Muscle layer of colon (tissue), 2 donors: ENCODE measurements around the gene ESPNL.
"Not testable (repeated sequence)": the region's sequence is repeated elsewhere in the genome, so short reads cannot be mapped to it uniquely, and the experiment has no call there.

Experiments used
- H3K27ac ChIP-seq: one replicate; pipeline ENCODE4 v1.7.0; 2013; ENCODE audit warnings: low read depth, mild to moderate bottlenecking, low read length, moderate library complexity
- H3K27me3 ChIP-seq, 2 donors: one replicate each; pipeline ENCODE4 v1.7.0; 2013; ENCODE audit warnings: low read length in 2 of 2, mild to moderate bottlenecking in 2 of 2; ENCODE audit not compliant: insufficient read depth in 2 of 2, control insufficient read depth in 1 of 2
- H3K36me3 ChIP-seq: one replicate; pipeline ENCODE4 v1.7.0; 2013; ENCODE audit warnings: mild to moderate bottlenecking, low read length; ENCODE audit not compliant: insufficient read depth
- H3K4me1 ChIP-seq: one replicate; pipeline ENCODE4 v1.7.0; 2013; ENCODE audit warnings: mild to moderate bottlenecking, low read length; ENCODE audit not compliant: insufficient read depth
- H3K4me3 ChIP-seq, 2 donors: one replicate each; pipeline ENCODE4 v1.7.0; 2013; ENCODE audit warnings: low read length in 2 of 2, low read depth in 1 of 2, mild to moderate bottlenecking in 1 of 2, moderate library complexity in 1 of 2
- H3K9ac ChIP-seq: one replicate; pipeline ENCODE4 v1.7.0; 2013; ENCODE audit warnings: low read length
- H3K9me3 ChIP-seq: one replicate; pipeline ENCODE4 v1.7.0; 2013; ENCODE audit warnings: mild to moderate bottlenecking, low read length
- donor health status: abdominal sarcoma.
- donor health status: Adenocarcinoma of cecum.

The ESPNL gene

DNA sequence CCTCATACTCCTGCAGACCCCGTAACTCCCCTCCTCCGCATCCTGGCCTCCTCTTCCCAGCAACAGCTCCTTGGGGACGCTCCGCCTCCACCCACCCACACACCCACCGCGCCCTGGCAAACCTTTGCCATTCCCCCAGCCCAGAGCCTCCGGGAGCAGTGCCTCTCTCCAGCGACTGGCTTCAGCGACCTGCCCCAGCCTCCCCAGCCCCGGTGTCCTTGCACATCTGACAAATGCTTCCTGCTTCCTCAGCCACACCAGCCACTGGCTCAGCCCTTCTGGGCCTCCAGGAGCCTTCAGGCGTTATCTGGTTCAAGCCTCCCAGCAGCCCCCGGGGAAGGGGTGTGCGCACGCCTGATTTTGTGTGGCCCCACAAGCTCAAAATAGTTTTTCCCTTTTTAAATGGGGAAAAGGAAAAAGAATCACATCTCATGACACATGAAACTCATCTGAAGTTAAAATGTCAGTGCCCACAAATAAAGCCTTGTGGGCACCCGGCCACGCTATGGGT, 14.2 kb downstream of the ESPNL start:
- H3K27ac ChIP-seq: no peak overlapping the region
- H3K4me3 ChIP-seq: no peak overlapping the region
- H3K4me1 ChIP-seq: no peaks in the 10 kb centered on the region
- no peak overlapping the region for H3K9ac ChIP-seq
- no peaks in the 10 kb centered on the region for H3K9me3 ChIP-seq
- H3K36me3 ChIP-seq: no peaks in the 10 kb centered on the region
- H3K27me3 ChIP-seq: peaks cover 0 to 3% of the 10 kb centered on the region in 2 donors

DNA sequence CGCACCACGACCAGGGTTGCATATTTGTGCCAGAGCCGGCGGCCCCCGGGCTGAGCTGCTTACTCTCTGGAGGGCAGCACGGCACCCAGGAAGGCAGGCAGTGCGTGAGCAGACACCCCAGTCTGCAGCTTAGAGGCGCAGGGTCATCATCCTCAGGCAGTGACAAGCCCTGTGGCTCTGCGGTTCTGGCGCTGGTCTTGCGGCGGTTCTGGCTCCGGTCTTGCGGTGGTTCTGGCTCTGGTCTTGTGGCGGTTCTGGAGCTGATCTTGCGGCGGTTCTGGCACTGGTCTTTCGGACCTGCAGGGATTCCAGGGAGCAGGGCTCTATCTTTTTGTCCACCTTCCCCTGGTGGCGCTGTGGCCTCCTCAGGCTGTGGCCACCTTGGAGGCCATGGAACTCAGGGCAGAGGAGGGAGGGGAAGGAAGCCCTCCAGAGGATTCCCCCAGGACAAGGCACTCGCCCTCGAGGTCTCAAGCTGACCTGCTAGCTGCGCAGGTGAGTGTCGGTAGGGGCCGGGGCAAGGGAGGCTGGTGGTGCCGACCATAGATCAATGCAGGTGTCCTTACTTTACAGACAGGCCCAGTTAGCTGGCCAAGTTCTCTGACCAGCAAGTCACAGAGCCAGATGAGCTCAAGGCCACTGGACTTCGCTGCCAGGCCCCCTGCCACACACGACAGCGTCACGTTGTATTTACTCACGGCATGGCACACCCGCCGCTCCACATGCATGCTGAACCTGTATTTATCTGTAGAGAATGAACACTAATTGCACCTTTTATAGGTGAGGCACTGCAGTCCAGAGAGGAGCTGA, 14.9 kb downstream of the ESPNL start:
- H3K27me3 ChIP-seq: peaks cover 0 to 3% of the 10 kb centered on the region in 2 donors
- no peaks in the 10 kb centered on the region for H3K4me1 ChIP-seq
- no peak overlapping the region for H3K4me3 ChIP-seq
- no peak overlapping the region for H3K9ac ChIP-seq
- no peak overlapping the region for H3K27ac ChIP-seq
- H3K36me3 ChIP-seq: no peaks in the 10 kb centered on the region
- H3K9me3 ChIP-seq: no peaks in the 10 kb centered on the region

DNA sequence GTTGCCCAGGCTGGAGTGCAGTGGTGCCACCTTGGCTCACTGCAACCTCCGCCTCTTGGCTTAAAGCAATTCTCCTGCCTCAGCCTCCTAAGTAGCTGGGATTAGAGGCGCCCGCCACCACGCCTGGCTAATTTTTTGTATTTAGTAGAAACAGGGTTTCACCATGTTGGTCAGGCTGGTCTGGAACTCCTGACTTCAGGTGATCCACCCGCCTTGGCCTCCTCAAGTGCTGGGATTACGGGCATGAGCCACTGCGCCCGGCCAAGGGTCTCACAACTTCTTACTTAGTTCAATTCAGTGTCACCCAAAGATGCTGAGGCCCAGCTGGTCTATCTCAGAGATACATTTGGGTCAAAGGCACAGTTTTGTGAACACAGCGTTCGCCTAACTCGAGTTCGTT, 15.6 kb downstream of the ESPNL start:
- H3K4me1 ChIP-seq, H3K27ac ChIP-seq, H3K9ac ChIP-seq, H3K4me3 ChIP-seq, H3K27me3 ChIP-seq, H3K9me3 ChIP-seq, H3K36me3 ChIP-seq: not testable (repeated sequence)

DNA sequence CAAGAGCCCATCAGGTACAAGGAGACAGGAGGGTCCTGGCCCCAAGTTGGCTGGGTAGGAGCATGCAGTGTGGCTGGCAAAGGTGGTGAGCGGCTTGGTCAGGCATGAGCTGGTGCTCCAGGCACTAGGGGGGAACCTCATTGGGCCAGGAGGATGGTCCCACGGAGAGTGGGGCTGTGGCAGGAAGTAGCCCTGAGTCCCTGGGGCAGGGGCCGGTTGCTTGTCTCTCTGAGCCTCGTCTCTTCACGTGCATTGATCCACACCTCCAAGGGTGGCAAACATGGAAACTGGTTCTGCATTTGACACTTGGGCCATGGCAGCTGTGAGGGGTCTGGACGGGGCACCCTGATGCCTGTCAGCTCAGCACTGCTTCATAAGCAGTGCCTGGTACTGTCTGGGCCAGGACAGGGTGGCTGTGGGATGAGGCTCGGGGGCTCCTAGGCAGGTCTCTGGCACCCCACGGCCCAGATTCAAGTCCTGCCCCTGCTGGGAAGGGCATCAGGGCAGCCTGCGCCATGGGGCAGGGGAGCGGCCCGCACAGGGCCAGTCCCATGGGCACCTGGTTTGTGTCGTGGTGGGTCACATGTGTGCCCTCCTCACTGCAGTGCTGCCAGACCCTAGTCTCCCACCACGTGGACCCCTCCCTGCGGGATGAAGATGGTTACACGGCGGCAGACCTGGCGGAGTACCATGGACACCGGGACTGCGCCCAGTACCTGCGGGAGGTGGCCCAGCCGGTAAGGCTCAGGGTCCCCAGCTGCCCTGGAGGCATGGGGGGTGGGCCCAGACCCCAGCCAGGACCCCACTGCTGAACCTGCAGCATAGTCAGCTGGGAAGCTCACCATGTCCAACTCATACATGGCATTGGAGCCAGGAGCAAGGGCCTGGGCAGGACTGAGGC, 16.4 kb downstream of the ESPNL start:
- Histone ChIP-seq H3K4me3 (no peak overlapping the region), H3K9me3 (no peaks in the 10 kb centered on the region), H3K27ac (no peak overlapping the region), H3K36me3 (no peaks in the 10 kb centered on the region), H3K27me3 (peaks cover 0 to 3% of the 10 kb centered on the region in 2 donors), H3K4me1 (no peaks in the 10 kb centered on the region), H3K9ac (no peak overlapping the region)

DNA sequence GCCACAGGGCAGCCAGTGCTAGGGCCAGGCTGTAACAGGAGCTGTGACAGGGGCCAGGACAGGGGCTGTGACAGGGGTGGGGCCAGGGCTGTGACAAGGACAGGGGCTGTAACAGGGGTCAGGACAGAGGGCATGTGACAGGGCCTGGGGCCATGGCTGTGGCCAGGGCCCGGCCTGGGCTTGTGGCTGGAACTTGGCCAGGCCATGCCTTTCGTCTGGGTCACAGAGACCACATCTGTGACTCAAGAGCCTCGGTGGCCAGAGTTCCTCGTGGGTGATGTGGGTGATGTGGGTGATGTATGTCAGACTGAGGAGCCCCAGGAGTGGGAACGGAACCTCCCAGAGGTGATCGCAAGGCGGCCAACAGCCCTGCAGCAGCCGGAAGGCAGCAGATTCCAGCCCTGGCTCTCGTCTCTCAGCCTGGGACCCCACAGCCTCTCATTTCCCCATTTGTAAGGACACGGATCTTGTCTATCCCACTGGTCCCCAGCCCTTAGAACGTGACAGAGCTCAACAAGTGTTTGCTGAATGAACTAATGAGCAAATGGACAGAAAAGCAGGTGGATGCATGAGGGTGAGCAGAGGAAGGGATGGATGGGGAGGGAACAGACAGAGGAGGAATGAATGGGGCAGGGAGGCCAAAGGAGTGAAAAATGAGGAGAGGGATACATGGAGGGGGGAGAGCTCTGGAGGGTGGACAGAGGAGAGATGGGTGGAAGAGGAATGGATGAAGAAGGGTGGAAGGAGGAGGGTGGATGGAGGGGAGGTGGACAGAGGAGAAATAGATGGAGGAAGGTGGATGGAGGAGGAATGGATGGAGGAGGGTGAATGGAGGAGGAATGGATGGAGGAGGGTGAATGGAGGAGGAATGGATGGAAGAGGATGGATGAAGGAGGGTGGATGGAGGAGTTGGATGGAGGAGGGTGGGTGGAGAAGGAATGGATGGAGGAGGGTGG, 17.3 kb downstream of the ESPNL start:
- no peaks in the 10 kb centered on the region for H3K36me3 ChIP-seq
- no peak overlapping the region for H3K4me3 ChIP-seq
- H3K27me3 ChIP-seq: peaks cover 0 to 3% of the 10 kb centered on the region in 2 donors
- no peak overlapping the region for H3K27ac ChIP-seq
- H3K4me1 ChIP-seq: no peaks in the 10 kb centered on the region
- no peaks in the 10 kb centered on the region for H3K9me3 ChIP-seq
- H3K9ac ChIP-seq: no peak overlapping the region

DNA sequence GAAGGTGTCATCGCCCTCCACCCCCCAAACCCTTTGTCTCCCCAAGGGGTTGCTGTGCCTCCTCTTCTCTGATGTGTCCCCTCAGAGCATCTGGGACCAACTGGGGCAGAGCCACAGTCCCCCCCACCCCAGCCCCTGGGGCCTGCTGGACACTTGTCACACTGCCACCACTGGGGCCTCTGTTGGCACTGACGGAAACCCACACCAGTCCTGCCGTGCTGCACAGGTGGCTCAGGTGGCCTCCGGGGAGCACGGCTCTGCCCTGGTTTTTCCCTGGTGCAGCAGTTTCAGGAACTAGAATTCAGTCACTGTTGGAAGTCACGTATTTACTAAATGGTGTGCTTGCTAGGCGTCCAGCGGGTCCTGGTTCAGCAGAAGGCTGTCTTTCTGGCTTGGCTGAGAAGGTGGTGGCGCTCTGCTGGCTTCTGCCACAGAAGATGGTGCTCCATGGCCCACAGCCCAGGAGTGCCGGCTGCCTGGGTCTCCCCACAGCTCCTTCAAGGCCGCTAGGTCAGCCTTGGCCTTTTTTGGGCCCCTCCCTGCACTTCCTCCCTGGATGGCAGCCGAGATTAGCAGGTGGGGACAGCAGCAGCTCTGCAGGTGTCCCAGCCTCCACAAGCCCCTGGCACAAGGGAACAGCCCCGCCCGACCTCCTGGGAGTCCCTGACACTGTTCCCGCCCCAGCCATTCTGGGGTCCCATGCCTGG, 19.8 kb downstream of the ESPNL start:
- Histone ChIP-seq H3K4me1 (no peaks in the 10 kb centered on the region), H3K9me3 (no peaks in the 10 kb centered on the region), H3K9ac (no peak overlapping the region), H3K4me3 (no peak overlapping the region), H3K36me3 (no peaks in the 10 kb centered on the region), H3K27me3 (peaks cover 0 to 3% of the 10 kb centered on the region in 2 donors), H3K27ac (no peak overlapping the region)

DNA sequence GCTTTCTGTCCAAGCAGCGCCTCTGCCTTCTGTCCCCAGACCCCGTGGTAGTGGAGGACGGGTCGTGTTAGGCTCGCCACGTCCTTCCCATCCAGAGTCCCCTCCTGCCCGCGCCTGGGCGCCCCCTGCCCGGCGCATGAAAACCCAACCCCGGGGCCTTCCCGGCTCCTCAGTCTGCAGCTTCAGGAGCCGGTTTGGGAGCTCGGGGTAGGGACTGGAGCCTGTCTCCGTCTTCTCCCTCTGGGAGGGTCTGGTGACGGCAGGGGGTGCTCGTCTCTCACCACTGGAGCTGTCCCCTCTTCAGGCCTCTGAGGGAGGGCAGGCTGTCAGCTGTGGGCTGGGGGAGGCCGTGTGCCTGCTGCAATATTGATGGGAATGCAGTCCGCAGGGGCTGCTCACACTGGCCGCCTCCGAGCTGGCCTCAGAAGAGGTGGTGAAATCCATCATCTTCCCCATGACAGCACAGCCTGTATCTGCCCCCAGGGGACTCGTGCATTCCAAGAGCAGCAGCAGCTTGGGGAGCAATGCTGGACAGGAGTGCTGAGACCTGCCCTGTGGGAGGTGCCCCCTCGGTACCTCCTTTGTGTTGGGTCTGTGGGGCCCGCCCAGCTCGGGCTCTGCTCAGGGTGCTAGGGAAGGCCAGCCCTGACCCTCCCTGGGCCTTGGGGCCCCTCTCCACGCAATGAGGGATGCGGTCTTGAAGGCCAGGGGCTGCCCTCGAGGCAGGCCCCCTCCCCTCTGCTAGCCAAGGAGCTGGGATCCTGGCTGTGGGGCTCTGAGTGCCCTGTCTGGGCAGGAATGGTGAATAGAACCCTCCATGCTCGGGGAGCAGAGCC, 20.5 kb downstream of the ESPNL start:
- Histone ChIP-seq H3K36me3 (no peaks in the 10 kb centered on the region), H3K9me3 (no peaks in the 10 kb centered on the region), H3K9ac (no peak overlapping the region), H3K4me1 (no peaks in the 10 kb centered on the region), H3K27ac (no peak overlapping the region), H3K27me3 (peaks cover 0 to 3% of the 10 kb centered on the region in 2 donors), H3K4me3 (no peak overlapping the region)

DNA sequence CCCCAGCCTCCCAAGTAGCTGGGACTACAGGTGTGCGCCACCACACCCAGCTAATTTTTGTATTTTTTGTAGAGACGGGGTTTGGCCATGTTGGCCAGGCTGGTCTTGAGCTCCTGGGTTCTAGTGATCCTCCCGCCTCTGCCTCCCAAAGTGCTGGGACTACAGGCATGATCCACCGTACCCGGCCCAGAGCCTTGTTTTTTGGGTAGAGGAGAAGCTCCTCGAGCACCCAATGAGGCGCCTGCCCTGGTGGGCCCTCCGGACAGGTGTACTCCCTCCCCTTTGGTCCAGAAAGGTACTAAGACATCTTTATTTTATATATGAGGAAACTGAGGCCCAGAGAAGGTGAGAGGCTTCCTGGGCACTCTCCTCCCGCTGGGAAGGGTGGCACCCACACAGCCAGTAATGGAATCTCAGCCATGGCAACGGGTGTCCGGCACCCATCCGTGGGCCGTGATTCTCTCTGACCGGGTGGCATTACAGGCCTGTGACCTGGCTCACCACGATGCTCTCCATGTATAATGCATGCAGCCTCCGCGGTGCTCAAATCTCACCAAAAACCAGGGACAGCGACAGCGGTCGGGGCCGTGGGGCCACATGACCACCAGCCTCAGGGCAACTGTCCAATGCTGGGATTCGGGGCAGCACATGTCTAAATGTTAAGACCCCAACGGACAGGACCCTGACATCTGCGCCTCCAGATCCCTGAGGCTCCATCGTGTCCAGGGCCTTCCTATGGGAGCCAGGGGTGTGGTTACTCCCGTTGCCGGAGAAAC, 21.6 kb downstream of the ESPNL start:
- no peak overlapping the region for H3K9ac ChIP-seq

DNA sequence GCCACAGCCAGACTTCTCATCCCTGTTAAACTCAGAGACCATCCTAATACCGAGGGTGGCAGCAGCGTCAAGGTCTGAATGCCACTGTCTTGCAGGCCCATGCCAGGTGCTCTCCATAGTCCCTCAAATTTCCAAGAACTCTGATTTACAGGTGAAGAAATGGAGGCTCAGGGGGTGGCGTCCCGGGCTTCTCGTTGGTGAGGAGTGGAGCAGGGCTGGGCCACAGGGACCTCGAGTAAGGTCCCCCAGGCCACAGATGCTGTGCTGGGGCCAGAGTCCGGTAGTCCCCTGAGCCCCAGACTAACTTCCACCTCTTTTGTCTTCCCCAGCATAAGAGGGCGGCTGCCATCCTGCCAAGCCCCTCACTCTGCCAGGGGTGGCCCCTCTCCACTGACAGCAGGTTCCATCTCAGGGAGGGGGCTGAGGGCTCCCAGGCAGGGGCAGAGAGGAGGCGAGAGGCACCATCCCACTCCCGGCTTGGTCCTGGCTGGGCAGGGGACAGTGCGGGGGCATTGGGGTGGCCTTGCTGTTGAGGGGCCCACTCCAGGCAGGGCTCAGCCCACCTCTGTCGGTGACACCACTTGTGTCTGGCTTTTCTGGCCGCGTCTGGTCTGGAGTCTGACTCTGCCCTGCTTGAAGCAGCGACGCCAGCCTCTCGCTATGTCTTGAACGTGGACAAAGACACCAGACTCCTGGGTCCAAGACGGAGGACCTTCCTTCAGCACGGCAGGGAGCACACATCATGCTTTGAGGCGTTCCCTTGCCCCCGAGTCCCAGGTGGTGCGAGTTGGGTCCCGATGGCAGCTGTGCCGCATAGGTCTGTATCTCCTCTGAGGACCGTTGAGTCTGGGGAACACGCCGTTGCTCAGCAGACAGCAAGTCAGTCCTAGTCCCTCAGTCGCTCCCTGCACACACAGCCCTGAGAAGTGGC, 22.4 kb downstream of the ESPNL start:
- Histone ChIP-seq H3K27ac (no peak overlapping the region), H3K27me3 (peaks cover 0 to 3% of the 10 kb centered on the region in 2 donors), H3K9me3 (no peaks in the 10 kb centered on the region), H3K36me3 (no peaks in the 10 kb centered on the region), H3K9ac (no peak overlapping the region), H3K4me3 (no peak overlapping the region), H3K4me1 (no peaks in the 10 kb centered on the region)

More for the DNA sequence above, 21.6 kb downstream of the ESPNL start:
- no peak overlapping the region for H3K27ac ChIP-seq
- peaks cover 0 to 3% of the 10 kb centered on the region in 2 donors for H3K27me3 ChIP-seq
- H3K9me3 ChIP-seq: no peaks in the 10 kb centered on the region
- H3K4me3 ChIP-seq: no peak overlapping the region
- H3K4me1 ChIP-seq: no peaks in the 10 kb centered on the region
- H3K36me3 ChIP-seq: no peaks in the 10 kb centered on the region
